Smooth muscle cell (in vitro differentiated cells): ENCODE measurements around the gene MAD2L1. TPM values are rescaled to one million over a fixed set of nuclear protein-coding genes. Genes with fewer than 3 reads are reported as not detected.

Experiments
- DNase-seq: peaks from one replicate; lab custom pipeline; 2025; ENCODE audit not compliant: unreplicated experiment; lab: John Stamatoyannopoulos, UW
- H2AFZ ChIP-seq: fragments of 200-600 bp; sonication (generic); 2 replicates; pipeline ENCODE4 v1.6.0; 2016; ENCODE audit warnings: antibody characterized with exemption, low read depth, mild to moderate bottlenecking
- H3F3A ChIP-seq: fragments of 200-600 bp; sonication (generic); 2 replicates; pipeline ENCODE4 v1.6.0; 2017; ENCODE audit warnings: antibody characterized with exemption, low read depth
- H3K27ac ChIP-seq: fragments of 200-600 bp; sonication (generic); 2 replicates; pipeline ENCODE4 v1.5.1; 2016; ENCODE audit warnings: low read depth, mild to moderate bottlenecking
- H3K27me3 ChIP-seq: fragments of 200-600 bp; sonication (generic); 2 replicates; pipeline ENCODE4 v1.6.1; 2016; ENCODE audit warnings: low read depth, mild to moderate bottlenecking
- H3K36me3 ChIP-seq: fragments of 200-600 bp; sonication (generic); 2 replicates; pipeline ENCODE4 v1.5.1; 2016; ENCODE audit warnings: low read depth
- H3K4me1 ChIP-seq: fragments of 200-600 bp; sonication (generic); 2 replicates; pipeline ENCODE4 v1.5.1; 2016; ENCODE audit warnings: low read depth
- H3K4me2 ChIP-seq: fragments of 200-600 bp; sonication (generic); 2 replicates; pipeline ENCODE4 v1.6.0; 2016; ENCODE audit warnings: mild to moderate bottlenecking
- H3K4me3 ChIP-seq: fragments of 200-600 bp; sonication (generic); 2 replicates; pipeline ENCODE4 v1.5.1; 2016; ENCODE audit warnings: mild to moderate bottlenecking
- H3K79me2 ChIP-seq: fragments of 200-600 bp; sonication (generic); 2 replicates; pipeline ENCODE4 v1.6.0; 2016; ENCODE audit warnings: low read depth, mild to moderate bottlenecking
- H3K9ac ChIP-seq: fragments of 200-600 bp; sonication (generic); 2 replicates; pipeline ENCODE4 v1.6.0; 2016; ENCODE audit warnings: low read depth
- H3K9me3 ChIP-seq: fragments of 200-600 bp; sonication (generic); replicated peaks from 2 replicates; pipeline ENCODE4 v1.5.1; 2016; ENCODE audit warnings: low read depth
- H4K20me1 ChIP-seq: fragments of 200-600 bp; sonication (generic); 2 replicates; pipeline ENCODE4 v1.6.0; 2016; ENCODE audit warnings: low read depth
- WGBS: methylation state at CpG from one replicate; pipeline ENCODE4 v1.1.7; 2016; ENCODE audit warnings: low lambda C conversion rate; 5-methylcytosine and 5-hydroxymethylcytosine counted together
- polyA plus RNA-seq: library from polyadenylated mRNA; unstranded; fragments of >200 nt; fragmentation: Nextera tagmentation; extraction: Ambion mirVana; gene quantifications from 2 replicates; pipeline ENCODE4 v1.2.1, GENCODE V29; 2016
- total RNA-seq: library from RNA; depleted of rRNA; stranded (reverse); fragments of >200 nt; gene quantifications from 2 replicates; pipeline ENCODE4 v1.2.3, GENCODE V29; 2014
- TF ChIP-seq, protein P1 (sequence below): fragments of 200-600 bp; sonication (generic); IDR thresholded peaks from 2 replicates; pipeline ENCODE4 v1.5.1; 2017; ENCODE audit warnings: borderline replicate concordance, mild to moderate bottlenecking, antibody characterized with exemption; ENCODE audit not compliant: insufficient read depth, poor library complexity, severe bottlenecking

The MAD2L1 gene
- total and polyA plus RNA-seq, 2 experiments from 2014 or later = 19.1 to 19.3 TPM

DNA sequence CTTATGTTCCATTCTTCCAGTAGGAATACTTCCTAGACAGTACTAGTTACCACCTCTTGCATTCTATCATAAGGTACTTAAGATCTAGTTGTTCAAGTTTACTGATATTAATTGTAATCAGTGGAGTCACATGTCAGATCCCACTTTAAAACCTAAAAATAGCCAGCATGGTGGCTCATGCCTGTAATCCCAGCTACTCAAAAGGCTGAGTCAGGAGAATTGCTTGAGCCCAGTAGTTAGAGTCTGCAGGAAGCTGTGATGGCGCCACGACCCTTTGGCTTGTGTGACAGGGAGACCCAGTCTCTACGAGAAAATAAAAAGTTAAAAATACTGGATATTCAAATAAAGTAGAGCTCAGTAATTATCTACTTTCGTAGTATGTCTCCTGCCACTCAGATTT lies 57.7 kb downstream of the MAD2L1 start:
- Histone ChIP-seq H4K20me1 (no peaks in the 10 kb centered on the region), H3K27me3 (peaks cover 9% of the 10 kb centered on the region), H3K79me2 (no peaks in the 10 kb centered on the region), H3K27ac (no peak overlapping the region), H3F3A (peaks cover 2% of the 10 kb centered on the region), H3K4me2 (no peak overlapping the region), H3K4me3 (no peak overlapping the region), H3K4me1 (no peaks in the 10 kb centered on the region), H2AFZ (no peak overlapping the region), H3K36me3 (no peaks in the 10 kb centered on the region), H3K9me3 (no peaks in the 10 kb centered on the region), H3K9ac (no peak overlapping the region)
- no peak for DNase-seq
- 97% methylated on average over 4 of the region's 4 CpGs for WGBS
- TF ChIP-seq, protein P1, sequence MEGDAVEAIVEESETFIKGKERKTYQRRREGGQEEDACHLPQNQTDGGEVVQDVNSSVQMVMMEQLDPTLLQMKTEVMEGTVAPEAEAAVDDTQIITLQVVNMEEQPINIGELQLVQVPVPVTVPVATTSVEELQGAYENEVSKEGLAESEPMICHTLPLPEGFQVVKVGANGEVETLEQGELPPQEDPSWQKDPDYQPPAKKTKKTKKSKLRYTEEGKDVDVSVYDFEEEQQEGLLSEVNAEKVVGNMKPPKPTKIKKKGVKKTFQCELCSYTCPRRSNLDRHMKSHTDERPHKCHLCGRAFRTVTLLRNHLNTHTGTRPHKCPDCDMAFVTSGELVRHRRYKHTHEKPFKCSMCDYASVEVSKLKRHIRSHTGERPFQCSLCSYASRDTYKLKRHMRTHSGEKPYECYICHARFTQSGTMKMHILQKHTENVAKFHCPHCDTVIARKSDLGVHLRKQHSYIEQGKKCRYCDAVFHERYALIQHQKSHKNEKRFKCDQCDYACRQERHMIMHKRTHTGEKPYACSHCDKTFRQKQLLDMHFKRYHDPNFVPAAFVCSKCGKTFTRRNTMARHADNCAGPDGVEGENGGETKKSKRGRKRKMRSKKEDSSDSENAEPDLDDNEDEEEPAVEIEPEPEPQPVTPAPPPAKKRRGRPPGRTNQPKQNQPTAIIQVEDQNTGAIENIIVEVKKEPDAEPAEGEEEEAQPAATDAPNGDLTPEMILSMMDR = no peak

DNA sequence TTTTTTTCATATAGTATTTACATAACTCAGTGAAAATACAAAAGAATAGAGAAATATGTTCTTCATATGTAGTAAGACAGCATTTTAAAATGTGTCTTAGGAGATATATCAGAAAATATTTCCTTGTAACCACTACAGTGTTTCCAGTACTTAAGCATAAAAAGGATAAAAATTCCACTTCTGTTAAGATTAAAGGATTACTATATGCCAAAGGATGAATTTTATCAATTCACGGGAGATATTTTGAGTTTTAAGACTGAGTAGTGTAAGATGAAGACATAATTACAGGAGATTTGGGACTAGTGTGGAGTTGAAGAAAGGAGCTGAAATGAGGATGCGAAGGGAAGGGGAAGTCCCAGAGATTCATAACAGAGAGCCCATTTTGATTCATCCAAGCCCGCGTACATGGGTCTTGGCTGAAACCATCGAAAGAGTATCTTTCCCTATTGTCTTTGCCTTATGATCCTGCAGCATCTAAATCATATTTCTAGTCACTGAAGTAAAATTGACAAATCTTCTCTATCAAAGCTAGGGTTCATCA lies 58.7 kb downstream of the MAD2L1 start:
- Histone ChIP-seq H3K27ac (no peak overlapping the region), H3K4me2 (no peak overlapping the region), H3K4me3 (no peak overlapping the region), H3K4me1 (no peaks in the 10 kb centered on the region), H3K36me3 (no peaks in the 10 kb centered on the region), H3K9ac (no peak overlapping the region), H4K20me1 (no peaks in the 10 kb centered on the region), H3K79me2 (no peaks in the 10 kb centered on the region), H3F3A (peaks cover 2% of the 10 kb centered on the region), H3K27me3 (peaks cover 14% of the 10 kb centered on the region), H3K9me3 (no peaks in the 10 kb centered on the region), H2AFZ (no peak overlapping the region)
- WGBS = 78% methylated on average over 5 of the region's 5 CpGs
- no peak for DNase-seq
- TF ChIP-seq, protein P1 = no peak

DNA sequence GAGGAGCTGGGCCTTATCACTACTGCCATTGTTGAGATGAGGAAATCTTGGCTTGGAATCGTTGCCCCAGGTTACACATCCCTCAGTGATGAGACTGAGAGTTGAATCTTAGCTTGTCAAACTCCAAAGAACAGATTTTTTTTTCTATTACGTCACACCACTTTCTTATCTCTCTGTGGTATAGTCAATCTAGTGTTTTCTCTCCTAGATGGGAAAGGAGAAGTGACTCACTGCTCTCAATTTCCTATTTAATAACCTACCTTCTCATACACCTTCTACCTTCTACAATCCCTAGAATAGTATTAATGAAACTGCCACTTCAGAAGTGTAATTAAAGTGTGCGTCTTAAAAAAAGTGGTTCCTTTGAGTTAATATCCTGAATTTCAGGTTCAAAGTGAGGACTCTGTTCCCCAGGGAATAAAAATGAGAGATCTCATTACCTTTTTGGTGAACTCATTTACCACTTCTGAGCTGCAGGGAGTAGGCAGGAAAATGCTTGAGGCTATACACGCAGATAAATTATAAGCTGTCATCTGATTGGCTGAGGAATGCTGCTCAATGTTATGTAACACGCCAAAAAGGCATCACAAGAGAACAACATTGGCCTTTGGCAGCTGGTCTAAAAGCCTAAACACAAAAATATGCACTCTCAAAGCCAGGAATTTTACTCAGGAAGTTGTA lies 59.3 kb downstream of the MAD2L1 start:
- Histone ChIP-seq H3K9ac (no peak overlapping the region), H2AFZ (no peak overlapping the region), H3K4me3 (no peak overlapping the region), H3K79me2 (no peaks in the 10 kb centered on the region), H3K4me2 (no peak overlapping the region), H3K27ac (no peak overlapping the region), H3K27me3 (peaks cover 14% of the 10 kb centered on the region), H3K36me3 (no peaks in the 10 kb centered on the region), H3F3A (peaks cover 2% of the 10 kb centered on the region), H3K9me3 (no peaks in the 10 kb centered on the region), H3K4me1 (no peaks in the 10 kb centered on the region), H4K20me1 (no peaks in the 10 kb centered on the region)
- DNase-seq = no peak
- WGBS = 53% methylated on average over 5 of the region's 5 CpGs
- TF ChIP-seq, protein P1 = no peak
